GM12878 (cell line): ENCODE results near the gene TAF10. TPM values are rescaled to one million over a fixed set of nuclear protein-coding genes. Genes with fewer than 3 reads are reported as not detected.

ENCODE experiments used
- ATAC-seq: fragments of 200-7000 bp; cut with Tn5 transposase; 3 replicates; pipeline ENCODE4 v1.9.1; 2020; ENCODE audit warnings: mild to moderate bottlenecking, moderate library complexity
- BruUV-seq: library from RNA; stranded (reverse); fragments of 400-500 nt; replicated peaks from 2 replicates; lab custom pipeline; 2021; lab: Mats Ljungman, UMichigan
- CTCF ChIA-PET: fragments of 300-600 bp; sonication (Branson Sonifier 250); formaldehyde crosslinking; extraction: SDS; loops from one replicate; lab custom pipeline; 2021; ENCODE audit warnings: inconsistent platforms; lab: Yijun Ruan, JAX
- POLR2A ChIA-PET: fragments of 350-600 bp; formaldehyde crosslinking; extraction: SDS; loops from one replicate; lab custom pipeline; 2021; ENCODE audit warnings: inconsistent platforms; lab: Charles Lee
- RAD21 ChIA-PET: fragments of 300-600 bp; sonication (Branson Sonifier 250); formaldehyde crosslinking; loops from one replicate; lab custom pipeline; 2023; ENCODE audit warnings: antibody characterized with exemption; ENCODE audit not compliant: unreplicated experiment; lab: Charles Lee
- SMC1A ChIA-PET: fragments of 300-600 bp; sonication (Branson Sonifier 250); formaldehyde crosslinking; loops from one replicate; lab custom pipeline; 2023; ENCODE audit not compliant: unreplicated experiment, uncharacterized antibody; lab: Charles Lee
- DNase-seq: peaks from one replicate; pipeline ENCODE4 v3.0.0-alpha.2; 2011; ENCODE audit warnings: low read depth, low spot score
- FAIRE-seq: peaks from 3 replicates; lab custom pipeline; 2011; peaks lifted over from hg19 to GRCh38; lab: Jason Lieb, UNC
- H2AFZ ChIP-seq: 2 replicates; pipeline ENCODE4 v1.6.0; 2011; ENCODE audit warnings: low read depth, low read length, control low read depth; ENCODE audit not compliant: control insufficient read depth
- H3K27ac ChIP-seq: 2 replicates; pipeline ENCODE4 v1.5.1; 2011; ENCODE audit warnings: control low read depth; ENCODE audit not compliant: control insufficient read depth, insufficient read depth
- H3K27me3 ChIP-seq, 2 experiments: replicated peaks in 1 of 2; 2 replicates each; pipeline versions ENCODE4 v1.6.0 to v1.6.1; 2011; ENCODE audit warnings: low read length in 1 of 2; ENCODE audit not compliant: control insufficient read depth in 2 of 2, insufficient read depth in 2 of 2
- H3K36me3 ChIP-seq, 2 experiments: 2 replicates each; pipeline ENCODE4 v1.5.1; 2011; ENCODE audit warnings: low read length in 1 of 2; ENCODE audit not compliant: control insufficient read depth in 2 of 2, insufficient read depth in 2 of 2
- H3K4me1 ChIP-seq: 2 replicates; pipeline ENCODE4 v1.6.1; 2011; ENCODE audit warnings: mild to moderate bottlenecking, low read length, moderate library complexity, mixed read lengths; ENCODE audit not compliant: control insufficient read depth, insufficient read depth
- H3K4me2 ChIP-seq: 2 replicates; pipeline ENCODE4 v1.6.0; 2011; ENCODE audit warnings: control low read depth; ENCODE audit not compliant: control insufficient read depth, insufficient read depth
- H3K4me3 ChIP-seq: fragments of 200-600 bp; sonication (generic); 2 replicates; pipeline ENCODE4 v1.5.1; 2016
- H3K79me2 ChIP-seq: 2 replicates; pipeline ENCODE4 v1.6.0; 2011; ENCODE audit warnings: low read length; ENCODE audit not compliant: control insufficient read depth, insufficient read depth
- H3K9ac ChIP-seq: 2 replicates; pipeline ENCODE4 v1.8.0; 2011; ENCODE audit warnings: low read length, control low read depth, mixed read lengths; ENCODE audit not compliant: control insufficient read depth, insufficient read depth
- H3K9me3 ChIP-seq: replicated peaks from 3 replicates; pipeline ENCODE4 v1.5.1; 2011; ENCODE audit warnings: mild to moderate bottlenecking, low read length; ENCODE audit not compliant: control insufficient read depth, insufficient read depth
- H4K20me1 ChIP-seq: 2 replicates; pipeline ENCODE4 v1.6.0; 2011; ENCODE audit not compliant: control insufficient read depth, insufficient read depth
- BACH1 ChIP-seq: fragments of 450-650 bp; IDR thresholded peaks from 2 replicates; pipeline ENCODE4 v1.6.1; 2017; ENCODE audit warnings: mild to moderate bottlenecking, borderline replicate concordance
- CBFB ChIP-seq: IDR thresholded peaks from 2 replicates; pipeline ENCODE4 v1.6.1; 2016; ENCODE audit warnings: antibody characterized with exemption, low read depth
- EZH2 ChIP-seq: IDR thresholded peaks from 2 replicates; pipeline ENCODE4 v1.6.1; 2012; ENCODE audit warnings: low read depth, mild to moderate bottlenecking, control low read depth, inconsistent platforms, low read length, borderline replicate concordance; ENCODE audit not compliant: control insufficient read depth
- MEF2A ChIP-seq: IDR thresholded peaks from 2 replicates; pipeline ENCODE4 v1.6.1; 2011; ENCODE audit warnings: low read depth, mild to moderate bottlenecking, low read length, moderate library complexity; ENCODE audit not compliant: insufficient read depth
- MTA2 ChIP-seq: fragments of 450-650 bp; IDR thresholded peaks from 2 replicates; pipeline ENCODE4 v1.6.1; 2016; ENCODE audit warnings: low read depth, mild to moderate bottlenecking, moderate library complexity
- NFIC ChIP-seq: IDR thresholded peaks from 2 replicates; pipeline ENCODE4 v1.6.1; 2012; ENCODE audit warnings: low read depth, mild to moderate bottlenecking, inconsistent platforms, low read length, moderate library complexity
- NFYA ChIP-seq: IDR thresholded peaks from 2 replicates; pipeline ENCODE4 v1.6.1; 2011; ENCODE audit warnings: low read depth, mild to moderate bottlenecking, low read length, improper control_type of control experiment, borderline replicate concordance
- POLR2AphosphoS2 ChIP-seq: IDR thresholded peaks from 2 replicates; pipeline ENCODE4 v1.6.1; 2011; ENCODE audit warnings: low read depth, mild to moderate bottlenecking, low read length, improper control_type of control experiment, moderate library complexity
- RBBP5 ChIP-seq: fragments of 200-600 bp; sonication (generic); conservative IDR thresholded peaks from 2 replicates; pipeline ENCODE4 v1.6.1; 2016
- RELA ChIP-seq: fragments of 450-650 bp; IDR thresholded peaks from 2 replicates; pipeline ENCODE4 v1.8.0; 2014; ENCODE audit warnings: borderline replicate concordance; ENCODE audit not compliant: partially characterized antibody
- SPI1 ChIP-seq: IDR thresholded peaks from 2 replicates; pipeline ENCODE4 v1.6.1; 2011; ENCODE audit warnings: low read depth, mild to moderate bottlenecking, low read length, moderate library complexity, borderline replicate concordance; ENCODE audit not compliant: insufficient read depth
- SRF ChIP-seq, 2 experiments: IDR thresholded peaks; 2 replicates each; pipeline ENCODE4 v1.6.1; 2011; ENCODE audit warnings: low read depth in 2 of 2, low read length in 2 of 2, mild to moderate bottlenecking in 1 of 2, moderate library complexity in 1 of 2
- WGBS: methylation state at CpG from one replicate; pipeline ENCODE4 v1.1.6; 2016; ENCODE audit warnings: low lambda C conversion rate; ENCODE audit not compliant: insufficient replicate concordance, insufficient coverage; ENCODE audit errors: missing lambda C conversion rate; 5-methylcytosine and 5-hydroxymethylcytosine counted together
- in situ Hi-C: fragments of 300-500 bp; cut with MboI; formaldehyde crosslinking; loops from 9 replicates; pipeline ENCODE4 v1.14.3; 2018; ENCODE audit warnings: mixed read lengths
- intact Hi-C: fragments of 100-400 bp; cut with micrococcal nuclease; formaldehyde crosslinking; loops from one replicate; pipeline ENCODE4 v1.14.2; 2022; ENCODE audit not compliant: unreplicated experiment
- polyA plus RNA-seq, 11 experiments: library from polyadenylated mRNA; depleted of rRNA in 4 of 11; unstranded in 6 of 11; stranded (reverse) in 5 of 11; fragments of >200 nt; fragmentation: Nextera tagmentation in 4 of 11; fragmentation: Illumina TruSeq in 1 of 11; extraction: Ambion mirVana in 4 of 11; extraction: Trizol in 1 of 11; gene quantifications; 1 replicate in 1 of 11; 2 replicates in 10 of 11; pipeline versions ENCODE4 v1.2.1 to v1.2.3, GENCODE V29; 2011 to 2016; ENCODE audit warnings: inconsistent platforms in 2 of 11, missing spikeins in 2 of 11, low read depth in 1 of 11
- total RNA-seq, 4 experiments: library from RNA; depleted of rRNA in 3 of 4; stranded (reverse); fragments of >200 nt in 3 of 4; fragmentation: Illumina TruSeq in 1 of 4; extraction: Trizol in 1 of 4; gene quantifications; 2 replicates each; pipeline versions ENCODE4 v1.2.1 to v1.2.3, GENCODE V29; 2013 to 2021
- TF ChIP-seq, protein P1 (sequence below): fragments of 450-650 bp; IDR thresholded peaks from 2 replicates; pipeline ENCODE4 v1.6.1; 2017; ENCODE audit warnings: borderline replicate concordance
- TF ChIP-seq, protein P2 (sequence below): fragments of 450-650 bp; IDR thresholded peaks from 2 replicates; pipeline ENCODE4 v1.6.1; 2014; ENCODE audit warnings: mild to moderate bottlenecking
- TF ChIP-seq, protein P3 (sequence below): IDR thresholded peaks from 2 replicates; pipeline ENCODE4 v1.6.1; 2012; ENCODE audit warnings: low read length, inconsistent platforms
- TF ChIP-seq, protein P4 (sequence below): IDR thresholded peaks from 2 replicates; pipeline ENCODE4 v1.6.1; 2011; ENCODE audit warnings: low read depth, mild to moderate bottlenecking, low read length, moderate library complexity, borderline replicate concordance; ENCODE audit errors: extremely low read depth
- TF ChIP-seq, protein P5 (sequence below): IDR thresholded peaks from 2 replicates; pipeline ENCODE4 v1.6.1; 2011; ENCODE audit warnings: borderline replicate concordance, low read depth, mild to moderate bottlenecking, moderate library complexity, low read length; ENCODE audit not compliant: insufficient read depth, poor library complexity, severe bottlenecking

Gene TAF10
- total and polyA plus RNA-seq, 10 of the 15 experiments (the other 5 are each of a cell fraction or from before 2014, with no cell fraction given), result 26.7 to 251 (median 149) TPM

DNA sequence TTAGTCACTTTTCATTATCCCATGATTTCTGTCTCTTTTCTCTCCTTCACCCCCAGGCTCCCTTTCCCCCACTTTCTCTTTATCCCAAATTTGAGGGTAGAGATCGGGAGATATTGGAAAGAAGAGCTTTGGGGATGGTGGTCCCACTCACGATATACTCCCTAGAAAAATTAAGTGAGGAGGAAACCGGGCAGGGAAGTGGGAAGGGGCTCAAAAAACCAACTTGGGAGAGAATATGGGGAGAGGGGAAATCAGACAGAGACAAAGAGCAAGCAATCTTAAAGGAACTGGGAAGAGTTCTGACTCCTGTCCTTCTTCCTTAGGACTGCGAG lies 44.5 kb upstream of the TAF10 start:
- no peaks in the 10 kb centered on the region for H3K79me2 ChIP-seq
- ChIA-PET POLR2A (no interaction called here), RAD21 (no interaction called here), SMC1A (interaction anchor here (0.7 kb wide), 1 partner anchor 44 kb away, joined by 3 read pairs; no protein-coding TSS in a partner anchor), CTCF (interaction anchor here (4.5 kb wide), 1 partner anchor 8 kb away, joined by 22 read pairs; no protein-coding TSS in a partner anchor)
- H3K9ac ChIP-seq, result no peak overlapping the region
- ATAC-seq (no peak), FAIRE-seq (no peak), DNase-seq (no peak)
- no peak overlapping the region for H2AFZ ChIP-seq
- no peaks in the 10 kb centered on the region for H3K9me3 ChIP-seq
- H3K27me3 ChIP-seq, result peaks cover 4% of the 10 kb centered on the region in 2 experiments
- H3K27ac ChIP-seq, result no peak overlapping the region
- no peaks in the 10 kb centered on the region for H3K36me3 ChIP-seq
- BruUV-seq, result no TSS peak
- in situ Hi-C loops, result no loop called here
- H4K20me1 ChIP-seq, result no peaks in the 10 kb centered on the region
- H3K4me1 ChIP-seq, result no peaks in the 10 kb centered on the region
- H3K4me2 ChIP-seq, result no peak overlapping the region
- 59% methylated on average over 4 of the region's 4 CpGs for WGBS
- H3K4me3 ChIP-seq, result no peak overlapping the region
- TF ChIP-seq CBFB (no peak), MEF2A (no peak), SRF (IDR thresholded peaks at IDR 0.05; ENCODE audit: low read depth in 2 of 2, low read length in 2 of 2) (no peak), RELA (no peak), POLR2AphosphoS2 (no peak), NFIC (no peak), MTA2 (no peak), EZH2 (no peak), NFYA (no peak), RBBP5 (no peak), SPI1 (no peak), BACH1 (no peak)
- TF ChIP-seq, protein P1, sequence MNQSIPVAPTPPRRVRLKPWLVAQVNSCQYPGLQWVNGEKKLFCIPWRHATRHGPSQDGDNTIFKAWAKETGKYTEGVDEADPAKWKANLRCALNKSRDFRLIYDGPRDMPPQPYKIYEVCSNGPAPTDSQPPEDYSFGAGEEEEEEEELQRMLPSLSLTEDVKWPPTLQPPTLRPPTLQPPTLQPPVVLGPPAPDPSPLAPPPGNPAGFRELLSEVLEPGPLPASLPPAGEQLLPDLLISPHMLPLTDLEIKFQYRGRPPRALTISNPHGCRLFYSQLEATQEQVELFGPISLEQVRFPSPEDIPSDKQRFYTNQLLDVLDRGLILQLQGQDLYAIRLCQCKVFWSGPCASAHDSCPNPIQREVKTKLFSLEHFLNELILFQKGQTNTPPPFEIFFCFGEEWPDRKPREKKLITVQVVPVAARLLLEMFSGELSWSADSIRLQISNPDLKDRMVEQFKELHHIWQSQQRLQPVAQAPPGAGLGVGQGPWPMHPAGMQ, result no peak
- TF ChIP-seq, protein P2, sequence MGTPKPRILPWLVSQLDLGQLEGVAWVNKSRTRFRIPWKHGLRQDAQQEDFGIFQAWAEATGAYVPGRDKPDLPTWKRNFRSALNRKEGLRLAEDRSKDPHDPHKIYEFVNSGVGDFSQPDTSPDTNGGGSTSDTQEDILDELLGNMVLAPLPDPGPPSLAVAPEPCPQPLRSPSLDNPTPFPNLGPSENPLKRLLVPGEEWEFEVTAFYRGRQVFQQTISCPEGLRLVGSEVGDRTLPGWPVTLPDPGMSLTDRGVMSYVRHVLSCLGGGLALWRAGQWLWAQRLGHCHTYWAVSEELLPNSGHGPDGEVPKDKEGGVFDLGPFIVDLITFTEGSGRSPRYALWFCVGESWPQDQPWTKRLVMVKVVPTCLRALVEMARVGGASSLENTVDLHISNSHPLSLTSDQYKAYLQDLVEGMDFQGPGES, result no peak
- TF ChIP-seq, protein P3, sequence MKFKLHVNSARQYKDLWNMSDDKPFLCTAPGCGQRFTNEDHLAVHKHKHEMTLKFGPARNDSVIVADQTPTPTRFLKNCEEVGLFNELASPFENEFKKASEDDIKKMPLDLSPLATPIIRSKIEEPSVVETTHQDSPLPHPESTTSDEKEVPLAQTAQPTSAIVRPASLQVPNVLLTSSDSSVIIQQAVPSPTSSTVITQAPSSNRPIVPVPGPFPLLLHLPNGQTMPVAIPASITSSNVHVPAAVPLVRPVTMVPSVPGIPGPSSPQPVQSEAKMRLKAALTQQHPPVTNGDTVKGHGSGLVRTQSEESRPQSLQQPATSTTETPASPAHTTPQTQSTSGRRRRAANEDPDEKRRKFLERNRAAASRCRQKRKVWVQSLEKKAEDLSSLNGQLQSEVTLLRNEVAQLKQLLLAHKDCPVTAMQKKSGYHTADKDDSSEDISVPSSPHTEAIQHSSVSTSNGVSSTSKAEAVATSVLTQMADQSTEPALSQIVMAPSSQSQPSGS, result no peak
- TF ChIP-seq, protein P4, sequence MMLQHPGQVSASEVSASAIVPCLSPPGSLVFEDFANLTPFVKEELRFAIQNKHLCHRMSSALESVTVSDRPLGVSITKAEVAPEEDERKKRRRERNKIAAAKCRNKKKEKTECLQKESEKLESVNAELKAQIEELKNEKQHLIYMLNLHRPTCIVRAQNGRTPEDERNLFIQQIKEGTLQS, result no peak
- TF ChIP-seq, protein P5, sequence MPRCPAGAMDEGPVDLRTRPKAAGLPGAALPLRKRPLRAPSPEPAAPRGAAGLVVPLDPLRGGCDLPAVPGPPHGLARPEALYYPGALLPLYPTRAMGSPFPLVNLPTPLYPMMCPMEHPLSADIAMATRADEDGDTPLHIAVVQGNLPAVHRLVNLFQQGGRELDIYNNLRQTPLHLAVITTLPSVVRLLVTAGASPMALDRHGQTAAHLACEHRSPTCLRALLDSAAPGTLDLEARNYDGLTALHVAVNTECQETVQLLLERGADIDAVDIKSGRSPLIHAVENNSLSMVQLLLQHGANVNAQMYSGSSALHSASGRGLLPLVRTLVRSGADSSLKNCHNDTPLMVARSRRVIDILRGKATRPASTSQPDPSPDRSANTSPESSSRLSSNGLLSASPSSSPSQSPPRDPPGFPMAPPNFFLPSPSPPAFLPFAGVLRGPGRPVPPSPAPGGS, result no peak
- intact Hi-C loops, result no loop called here
